GM18951 (cell line): ENCODE results near the gene IL17REL.

Source experiments
- POLR2A ChIP-seq: IDR thresholded peaks from 4 replicates; pipeline ENCODE4 v1.6.1; 2011; ENCODE audit warnings: mild to moderate bottlenecking; ENCODE audit not compliant: insufficient read length, insufficient read depth; ENCODE audit errors: extremely low read depth
- in situ Hi-C: fragments of 300-500 bp; cut with MboI; formaldehyde crosslinking; loops from one replicate; pipeline ENCODE4 v1.12.0; 2022; ENCODE audit warnings: low sequenced_read_pairs, mixed read lengths, inconsistent platforms; ENCODE audit not compliant: unreplicated experiment

The IL17REL gene

DNA sequence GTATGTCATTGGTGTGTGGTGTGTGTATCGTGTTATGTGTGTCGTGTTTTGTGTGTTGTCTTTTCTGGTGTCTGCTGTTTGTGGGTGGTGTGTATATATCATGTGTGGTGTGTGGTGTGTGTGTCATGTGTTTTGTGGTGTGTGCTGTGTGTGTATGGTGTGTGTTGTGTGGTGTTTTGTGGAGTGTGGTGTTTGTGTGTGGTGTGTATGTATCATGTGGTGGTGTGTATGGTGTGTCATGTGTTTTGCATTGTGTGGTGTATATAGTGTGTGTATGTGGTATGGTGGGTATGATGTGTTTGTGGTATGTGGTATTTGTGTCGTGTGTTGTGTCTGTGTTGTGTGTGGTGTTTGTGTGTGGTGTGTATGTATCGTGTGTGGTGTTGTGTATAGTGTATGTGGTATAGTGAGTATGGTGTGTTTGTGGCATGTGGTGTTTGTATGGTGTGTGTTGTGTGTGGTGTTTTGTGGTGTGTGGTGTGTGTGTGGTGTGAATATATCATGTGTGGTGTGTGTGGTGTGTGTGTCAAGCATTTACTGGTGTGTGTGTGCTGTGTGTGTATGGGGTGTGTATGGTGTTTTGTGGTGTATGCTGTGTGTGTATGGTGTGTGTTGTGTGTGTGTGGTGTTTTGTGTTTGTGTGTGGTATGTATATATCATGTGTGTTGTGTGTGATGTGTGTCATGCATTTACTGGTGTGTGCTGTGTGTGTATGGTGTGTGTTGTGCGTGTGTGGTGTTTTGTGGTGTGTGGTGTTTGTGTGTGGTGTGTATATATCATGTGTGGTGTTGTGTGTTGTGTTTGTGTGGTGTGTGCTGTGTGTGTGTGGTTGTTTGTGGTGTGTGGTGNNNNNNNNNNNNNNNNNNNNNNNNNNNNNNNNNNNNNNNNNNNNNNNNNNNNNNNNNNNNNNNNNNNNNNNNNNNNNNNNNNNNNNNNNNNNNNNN lies 39.3 kb downstream of the IL17REL start:
- in situ Hi-C loops, result no loop called here
- TF ChIP-seq POLR2A, result no peak

DNA sequence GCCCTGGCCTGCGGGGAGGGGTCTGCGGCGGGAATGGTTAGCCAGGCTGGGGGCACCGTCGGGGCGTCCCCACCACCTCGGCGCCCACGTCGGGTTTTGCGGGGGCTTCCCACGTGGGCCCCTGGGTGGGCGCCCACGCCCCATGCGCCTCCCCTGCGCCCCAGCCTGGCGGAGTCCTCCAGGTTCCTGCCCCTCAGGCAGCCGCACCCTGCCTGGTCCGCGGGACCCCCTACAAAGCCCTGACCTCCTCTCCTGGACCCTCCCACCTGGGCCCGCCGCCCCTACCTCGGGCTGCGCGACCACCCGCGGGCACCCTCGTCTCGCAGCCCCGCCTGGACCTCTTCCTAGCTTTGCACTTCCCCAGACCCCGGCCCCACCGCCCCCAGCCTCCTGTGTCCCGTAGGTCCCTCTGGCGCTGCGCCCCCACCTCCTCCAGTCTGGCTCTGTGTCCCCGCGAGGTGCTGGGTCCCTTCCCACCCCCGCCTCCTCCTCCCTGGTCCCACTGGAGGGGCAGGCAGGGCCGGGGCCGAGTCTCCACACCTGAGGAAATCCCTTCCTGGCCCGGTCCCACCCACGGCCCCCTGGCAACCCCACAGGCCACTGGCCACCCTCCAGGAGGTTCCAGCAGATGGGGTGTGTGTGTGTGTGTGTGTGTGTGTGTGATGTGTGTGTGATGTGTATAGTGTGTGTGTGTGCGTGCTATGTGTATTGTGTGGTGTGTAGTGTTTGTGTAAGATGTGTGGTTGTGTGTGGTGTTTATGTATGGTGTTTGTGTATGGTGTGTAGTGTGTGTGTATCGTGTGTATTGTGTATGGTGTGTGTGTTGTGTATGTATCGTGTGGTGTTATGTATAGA lies 40.2 kb downstream of the IL17REL start:
- no peak for TF ChIP-seq POLR2A
- in situ Hi-C loops, result no loop called here

GRCh38 chr22:49971232-49972162 lies 41.1 kb downstream of the IL17REL start:
- TF ChIP-seq POLR2A, result peak; percentile 6
- in situ Hi-C loops, result no loop called here

GRCh38 chr22:49970528-49971231 lies 41.9 kb downstream of the IL17REL start:
- peak; percentile 75 for TF ChIP-seq POLR2A
- in situ Hi-C loops, result no loop called here

- in situ Hi-C loops, result no loop called here
- no peak for TF ChIP-seq POLR2A
Measured at GRCh38 chr22:49969751-49970527, 42.6 kb downstream of the IL17REL start.

- TF ChIP-seq POLR2A, result no peak
- in situ Hi-C loops, result no loop called here
Measured at GRCh38 chr22:49968831-49969661, 43.5 kb downstream of the IL17REL start.

DNA sequence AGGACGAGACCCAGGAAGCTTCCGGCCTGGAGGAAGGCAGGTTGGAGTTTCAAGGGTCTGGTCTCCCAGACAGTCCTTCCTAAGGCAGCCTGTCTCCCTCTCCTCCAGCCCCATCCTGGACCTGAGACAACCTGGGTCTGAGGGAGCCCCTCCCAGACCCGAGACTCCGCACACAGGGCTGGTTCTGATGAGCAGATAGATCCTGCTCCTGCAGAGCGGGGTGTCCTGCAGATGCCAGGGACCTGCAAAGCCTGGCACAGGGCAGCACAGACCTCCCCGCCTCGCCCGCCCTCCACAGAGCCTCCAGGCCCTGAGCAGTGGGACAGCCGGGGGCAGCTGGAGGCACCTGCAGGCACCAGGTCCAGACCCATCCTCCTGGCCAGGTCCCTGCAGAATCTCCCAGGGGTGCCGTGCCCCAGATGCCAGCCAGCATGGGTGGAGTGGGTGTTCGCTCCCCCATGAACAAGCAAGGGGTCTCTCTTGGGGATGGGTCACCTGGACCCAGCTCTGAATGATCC lies 44.2 kb downstream of the IL17REL start:
- no peak for TF ChIP-seq POLR2A
- in situ Hi-C loops, result no loop called here

DNA sequence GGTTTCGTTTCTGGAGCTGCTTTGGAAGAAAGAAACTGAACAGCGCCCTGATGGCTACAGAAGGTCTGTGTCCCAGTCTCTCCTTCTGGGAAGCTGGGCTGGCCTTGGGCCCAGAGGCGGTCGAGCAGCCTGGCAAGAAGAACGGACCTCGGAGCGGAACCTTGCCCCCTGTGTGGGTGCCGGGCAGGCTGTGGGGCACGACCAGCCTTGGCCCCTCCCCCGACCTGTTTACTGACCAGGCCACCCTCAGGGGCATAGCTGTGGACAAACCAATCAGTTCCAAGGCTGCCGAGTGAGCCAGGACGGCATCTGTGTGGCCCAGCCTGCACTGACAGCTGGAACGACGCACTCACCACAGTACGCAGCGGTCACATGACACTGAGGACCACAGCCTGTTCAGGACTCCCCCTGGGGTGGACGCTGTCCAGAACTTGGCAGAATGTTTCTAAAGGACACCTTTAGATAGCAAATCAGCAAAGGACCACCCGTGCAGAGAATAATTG lies 44.8 kb downstream of the IL17REL start:
- in situ Hi-C loops, result no loop called here
- TF ChIP-seq POLR2A, result no peak

DNA sequence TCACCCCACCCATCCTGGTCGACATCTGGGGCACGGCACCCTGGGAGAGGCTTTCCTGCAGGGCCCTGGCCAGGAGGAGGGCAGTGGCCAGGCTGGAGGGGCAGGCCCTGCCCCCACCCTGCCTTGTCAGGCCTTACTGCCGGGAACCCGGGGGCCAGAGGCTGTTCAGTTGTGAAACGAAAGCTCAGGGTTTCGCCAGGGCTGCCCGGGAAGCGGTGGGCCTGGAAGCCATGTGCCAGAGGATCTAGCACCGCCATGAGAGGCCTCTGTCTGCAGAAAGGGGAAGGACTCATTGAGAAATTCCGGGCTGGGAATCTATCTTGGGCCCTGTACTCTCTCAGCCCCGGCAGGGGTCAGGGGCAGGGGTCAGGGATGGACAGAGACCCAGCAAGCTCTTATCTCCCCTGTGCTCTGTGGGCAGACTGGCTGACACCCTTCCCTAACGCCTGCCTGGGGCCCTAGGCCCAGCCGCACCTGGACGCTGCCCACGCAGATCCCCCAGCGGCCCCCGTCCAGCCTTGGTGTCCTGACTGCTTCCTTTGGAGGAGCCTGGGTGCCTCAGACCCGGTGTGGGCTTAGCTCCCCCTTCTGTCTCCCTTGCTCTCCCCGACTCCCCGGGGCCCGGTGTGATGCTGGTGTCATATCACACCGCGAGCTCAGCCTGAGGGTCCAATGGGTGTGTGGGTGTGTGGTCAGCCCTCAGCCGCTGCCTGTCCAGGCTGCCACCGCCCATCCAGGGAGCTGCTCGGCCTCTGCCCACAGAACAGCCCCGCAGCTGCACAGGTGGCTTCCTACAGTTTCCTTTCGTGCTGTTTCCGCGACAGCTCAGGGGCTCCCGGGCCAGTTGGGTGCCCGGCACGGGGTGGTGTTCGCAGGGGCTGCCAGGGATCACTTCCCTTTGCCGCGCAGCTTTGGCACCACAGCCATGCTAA lies 45.5 kb downstream of the IL17REL start:
- in situ Hi-C loops, result no loop called here
- TF ChIP-seq POLR2A, result no peak

DNA sequence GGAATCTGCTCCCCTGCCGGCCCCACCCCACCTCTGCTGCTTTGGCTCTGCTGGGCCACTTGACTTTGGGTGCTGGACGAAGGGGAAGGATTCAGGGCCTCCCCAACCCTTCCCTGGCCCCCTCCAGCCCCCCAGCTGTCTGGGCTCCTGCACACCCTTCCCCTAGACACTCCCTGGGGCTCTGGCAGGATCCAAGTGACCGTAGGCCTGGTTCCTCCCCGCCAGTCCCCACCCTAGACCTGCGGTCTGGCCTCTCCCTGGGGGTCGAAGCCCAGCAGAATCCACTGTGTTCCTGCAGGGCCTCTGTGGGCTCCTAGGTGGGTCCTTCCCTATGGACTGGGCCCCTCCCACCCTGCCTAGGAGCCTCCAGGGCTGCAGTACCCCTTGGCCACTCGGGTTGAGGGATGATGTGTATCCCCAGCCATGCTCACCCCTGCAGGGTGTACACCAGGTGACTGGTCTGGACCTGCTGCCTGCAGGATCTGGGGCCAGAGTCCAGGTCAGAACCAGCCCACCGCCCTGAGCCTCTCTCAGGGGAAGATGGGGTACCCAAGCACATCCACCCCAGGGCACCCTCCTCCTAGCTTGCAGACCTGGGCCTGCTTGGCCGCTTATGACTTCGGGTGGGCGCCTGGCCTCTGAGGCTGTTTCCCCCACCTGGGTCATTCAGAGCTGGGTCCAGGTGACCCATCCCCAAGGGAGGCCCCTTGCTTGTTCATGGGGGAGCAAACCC lies 46.4 kb downstream of the IL17REL start:
- TF ChIP-seq POLR2A, result peak; percentile 13
- in situ Hi-C loops, result no loop called here
